OCI-LY7 (cell line): ENCODE measurements around the gene ZNF146. TPM values are rescaled to one million over a fixed set of nuclear protein-coding genes. Genes with fewer than 3 reads are reported as not detected.

Source experiments
- BruUV-seq: library from RNA; stranded (reverse); fragments of 400-500 nt; replicated peaks from 2 replicates; lab custom pipeline; 2021; lab: Mats Ljungman, UMichigan
- CTCF ChIA-PET: fragments of 300-600 bp; sonication (Branson Sonifier 250); formaldehyde crosslinking; loops from one replicate; lab custom pipeline; 2022; ENCODE audit warnings: antibody characterized with exemption; ENCODE audit not compliant: unreplicated experiment; lab: Charles Lee
- POLR2A ChIA-PET: fragments of 300-600 bp; sonication (Branson Sonifier 250); formaldehyde crosslinking; loops from one replicate; lab custom pipeline; 2022; ENCODE audit warnings: antibody characterized with exemption; lab: Charles Lee
- DNase-seq: peaks from one replicate; pipeline ENCODE4 v3.0.0-alpha.2; 2015; ENCODE audit warnings: low spot score
- H2AFZ ChIP-seq: fragments of 200-600 bp; sonication (generic), shearing (Covaris generic); 2 replicates; pipeline ENCODE4 v1.6.1; 2014; ENCODE audit warnings: mild to moderate bottlenecking, antibody characterized with exemption, low read length, moderate library complexity
- H3K27ac ChIP-seq: fragments of 200-600 bp; sonication (generic); 2 replicates; pipeline ENCODE4 v1.5.1; 2014; ENCODE audit warnings: mixed run types, low read depth, mild to moderate bottlenecking, moderate library complexity, low read length, inconsistent platforms; ENCODE audit not compliant: poor library complexity, severe bottlenecking
- H3K36me3 ChIP-seq: fragments of 200-600 bp; sonication (generic); 2 replicates; pipeline ENCODE4 v1.6.1; 2014; ENCODE audit warnings: mild to moderate bottlenecking, antibody characterized with exemption, low read length, moderate library complexity, mixed read lengths; ENCODE audit not compliant: insufficient read depth
- H3K4me1 ChIP-seq: fragments of 200-600 bp; sonication (generic); 2 replicates; pipeline ENCODE4 v1.5.1; 2014; ENCODE audit warnings: mild to moderate bottlenecking, low read length; ENCODE audit not compliant: insufficient read depth, poor library complexity, severe bottlenecking
- H3K4me2 ChIP-seq: fragments of 200-600 bp; sonication (generic); 2 replicates; pipeline ENCODE4 v1.6.1; 2014; ENCODE audit warnings: mild to moderate bottlenecking, low read length
- H3K4me3 ChIP-seq: fragments of 200-600 bp; sonication (generic); 2 replicates; pipeline ENCODE4 v1.5.1; 2014; ENCODE audit warnings: mild to moderate bottlenecking, low read depth, low read length; ENCODE audit not compliant: poor library complexity, severe bottlenecking
- H3K79me2 ChIP-seq: fragments of 200-600 bp; sonication (generic); 2 replicates; pipeline ENCODE4 v1.6.1; 2016; ENCODE audit warnings: low read depth, mild to moderate bottlenecking, low read length, moderate library complexity, mixed read lengths; ENCODE audit not compliant: insufficient read depth
- H3K9me2 ChIP-seq: fragments of 200-600 bp; sonication (generic); 2 replicates; pipeline ENCODE4 v1.6.1; 2016; ENCODE audit warnings: mild to moderate bottlenecking, low read length, mixed read lengths; ENCODE audit not compliant: insufficient read depth
- H3K9me3 ChIP-seq: fragments of 200-600 bp; sonication (generic); 2 replicates; pipeline ENCODE4 v1.6.1; 2014; ENCODE audit warnings: mild to moderate bottlenecking, mixed run types, low read length, mixed read lengths
- H4K20me1 ChIP-seq: fragments of 200-600 bp; sonication (generic); 2 replicates; pipeline ENCODE4 v1.6.1; 2014; ENCODE audit warnings: mild to moderate bottlenecking, antibody characterized with exemption, low read length, moderate library complexity, mixed read lengths; ENCODE audit not compliant: insufficient read depth
- CTCF ChIP-seq: fragments of 200-600 bp; sonication (generic); conservative IDR thresholded peaks from 2 replicates; pipeline ENCODE4 v1.5.1; 2014; ENCODE audit warnings: mild to moderate bottlenecking, antibody characterized with exemption, low read length, moderate library complexity, mixed read lengths
- EZH2phosphoT487 ChIP-seq: fragments of 200-600 bp; sonication (generic); IDR thresholded peaks from 2 replicates; pipeline ENCODE4 v1.6.1; 2018; ENCODE audit warnings: low read depth, borderline replicate concordance, mild to moderate bottlenecking, mixed run types, antibody characterized with exemption, low read length, moderate library complexity, mixed read lengths
- intact Hi-C: fragments of 100-400 bp; cut with micrococcal nuclease; formaldehyde crosslinking; loops from one replicate; pipeline ENCODE4 v1.10.0; 2022; ENCODE audit not compliant: unreplicated experiment
- total RNA-seq, 2 experiments: library from RNA; depleted of rRNA in 1 of 2; stranded (reverse); fragments of >200 nt in 1 of 2; shearing (Covaris generic) in 1 of 2; gene quantifications; 2 replicates each; pipeline ENCODE4 v1.2.3, GENCODE V29; 2014 to 2022

ZNF146 gene
- total RNA-seq, 2 experiments from 2014 or later: 67.4 to 86.3 TPM

GRCh38 chr19:36196249-36196648, 18.7 kb upstream of the ZNF146 start:
- no peak overlapping the region for H3K27ac ChIP-seq
- intact Hi-C loops: no loop called here
- no peaks in the 10 kb centered on the region for H3K9me3 ChIP-seq
- TF ChIP-seq EZH2phosphoT487 (no peak), CTCF (no peak)
- peak overlapping the region; percentile 16; the same call in 1 of the 2 replicates for H3K4me2 ChIP-seq
- no peaks in the 10 kb centered on the region for H3K9me2 ChIP-seq
- DNase-seq: peak; percentile 55
- CTCF ChIA-PET: no interaction called here
- POLR2A ChIA-PET: interaction anchor here (1.3 kb wide), 1 partner anchor 68 kb away, joined by 3 read pairs; no protein-coding TSS in a partner anchor
- H3K79me2 ChIP-seq: no peaks in the 10 kb centered on the region
- BruUV-seq: no TSS peak
- H3K36me3 ChIP-seq: no peaks in the 10 kb centered on the region
- H3K4me1 ChIP-seq: peaks cover 10% of the 10 kb centered on the region
- H4K20me1 ChIP-seq: no peaks in the 10 kb centered on the region
- no peak overlapping the region for H2AFZ ChIP-seq
- no peak overlapping the region for H3K4me3 ChIP-seq

GRCh38 chr19:36198119-36198518, 16.8 kb upstream of the ZNF146 start:
- intact Hi-C loops: no loop called here
- POLR2A ChIA-PET: interaction anchor here (1.2 kb wide), 1 partner anchor 16 kb away, joined by 3 read pairs; the partner anchor contains the start of gene ZNF565
- Histone ChIP-seq H4K20me1 (no peaks in the 10 kb centered on the region), H3K4me2 (no peak overlapping the region), H3K9me3 (no peaks in the 10 kb centered on the region), H3K36me3 (no peaks in the 10 kb centered on the region), H3K4me1 (peaks cover 10% of the 10 kb centered on the region), H2AFZ (no peak overlapping the region), H3K79me2 (no peaks in the 10 kb centered on the region), H3K9me2 (no peaks in the 10 kb centered on the region), H3K27ac (no peak overlapping the region), H3K4me3 (no peak overlapping the region)
- no peak for TF ChIP-seq CTCF
- TF ChIP-seq EZH2phosphoT487: no peak
- CTCF ChIA-PET: no interaction called here
- no TSS peak for BruUV-seq
- DNase-seq: no peak

- H3K36me3 ChIP-seq: no peaks in the 10 kb centered on the region
- intact Hi-C loops: no loop called here
These were observed 13.2 kb upstream of the ZNF146 start for GRCh38 chr19:36201684-36202083.

More at GRCh38 chr19:36201684-36202083, 13.2 kb upstream of the ZNF146 start:
- TF ChIP-seq CTCF: no peak
- no peak for TF ChIP-seq EZH2phosphoT487
- H3K27ac ChIP-seq: no peak overlapping the region
- no TSS peak for BruUV-seq
- H3K4me3 ChIP-seq: no peak overlapping the region
- no peaks in the 10 kb centered on the region for H4K20me1 ChIP-seq
- no peak for DNase-seq
- H3K4me2 ChIP-seq: no peak overlapping the region
- POLR2A ChIA-PET: interaction anchor here (1.0 kb wide), 1 partner anchor 13 kb away, joined by 6 read pairs; the partner anchor contains the start of genes ZNF146 and ZNF565
- no peaks in the 10 kb centered on the region for H3K79me2 ChIP-seq
- CTCF ChIA-PET: no interaction called here
- H2AFZ ChIP-seq: no peak overlapping the region
- H3K9me3 ChIP-seq: no peaks in the 10 kb centered on the region
- H3K4me1 ChIP-seq: peaks cover under 1% of the 10 kb centered on the region
- H3K9me2 ChIP-seq: no peaks in the 10 kb centered on the region
